GM18867 (cell line): ENCODE data around the gene LORICRIN.

Experiments used
- ATAC-seq: cut with Tn5 transposase; IDR thresholded peaks from one replicate; pipeline ENCODE4 v1.9.1; 2021; ENCODE audit warnings: mild to moderate bottlenecking, moderate library complexity; ENCODE audit not compliant: unreplicated experiment

LORICRIN gene

DNA sequence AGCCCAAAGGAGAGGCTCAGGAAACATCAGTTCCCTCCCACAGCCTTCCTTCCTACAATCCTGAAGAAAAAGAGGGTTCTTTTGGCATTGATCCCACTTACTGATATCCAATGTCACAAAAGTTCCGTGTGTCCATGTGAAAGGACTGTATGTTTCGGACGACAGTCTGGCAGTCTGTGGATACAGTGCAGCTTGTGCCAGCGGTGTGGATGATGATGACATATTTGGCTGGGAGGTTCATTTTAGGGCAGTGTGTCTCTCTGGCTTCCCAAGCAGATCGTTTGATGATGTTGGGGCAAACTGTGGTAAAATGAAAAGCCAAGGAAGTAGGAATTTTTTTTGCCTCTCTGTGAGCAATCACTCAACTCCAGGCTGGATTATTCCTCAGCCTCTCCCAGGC is 42.8 kb downstream of the LORICRIN start:
- no peak for ATAC-seq

DNA sequence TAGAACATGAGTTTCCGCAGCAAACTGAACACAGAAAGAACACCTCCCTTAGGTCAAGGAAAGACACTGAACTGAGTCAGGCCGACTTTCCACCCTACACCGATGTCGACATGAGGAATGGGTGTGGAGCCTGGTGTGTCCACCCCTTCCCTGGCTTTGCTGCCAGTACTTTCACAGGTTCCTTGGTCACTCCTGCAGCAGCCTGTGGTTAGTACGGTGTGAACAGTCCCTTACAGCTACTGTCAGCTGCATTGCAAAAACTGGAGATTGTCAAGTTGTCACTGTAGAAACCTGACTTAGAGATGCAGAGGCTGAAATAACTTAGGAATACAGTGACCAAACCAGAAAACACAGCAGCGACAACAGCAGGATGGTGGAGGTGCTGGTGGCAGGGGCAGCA is 46.2 kb downstream of the LORICRIN start:
- ATAC-seq, result no peak

DNA sequence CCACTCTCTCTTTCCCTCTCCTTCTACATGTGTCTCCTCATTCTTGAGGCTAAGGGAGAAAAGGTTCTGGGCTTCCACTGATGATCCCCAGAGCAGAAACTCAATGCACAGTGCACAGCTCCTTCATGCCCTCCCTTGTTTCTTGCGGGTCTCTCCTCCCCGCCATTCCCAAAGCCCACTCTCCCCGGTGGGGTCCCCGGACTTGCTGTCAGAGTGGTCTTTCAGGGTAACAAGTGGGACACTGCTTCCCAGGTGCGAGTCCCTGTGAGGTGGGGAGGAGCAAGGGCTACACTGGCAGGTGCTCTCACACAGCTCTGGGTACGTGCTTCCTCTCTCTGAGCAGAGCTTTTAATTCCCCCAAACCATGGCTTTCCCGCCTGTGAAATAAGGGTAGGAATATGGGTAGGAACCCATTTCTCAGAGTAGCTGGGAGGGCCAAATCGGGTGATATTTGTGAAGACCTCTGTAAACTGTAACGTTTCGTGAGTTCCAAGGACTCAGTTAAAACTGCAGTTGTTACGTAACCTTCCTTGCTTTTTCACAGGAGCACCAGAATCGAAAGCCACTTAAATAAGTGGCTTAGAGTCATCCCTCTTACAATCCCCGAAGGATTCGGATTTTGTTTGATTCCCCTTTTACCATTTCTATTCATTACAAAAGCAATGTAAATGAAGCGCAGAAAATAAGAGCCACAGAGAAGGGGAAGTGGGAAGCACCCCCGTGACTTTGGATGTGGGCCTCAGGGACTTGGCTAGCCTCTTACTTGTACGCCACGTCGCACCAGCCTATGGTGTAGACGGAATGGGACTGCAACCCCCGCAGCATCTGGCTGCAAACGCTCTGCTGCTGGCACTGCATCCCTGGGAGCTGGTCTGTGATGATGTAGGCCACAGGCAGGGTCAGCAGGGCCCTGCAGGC is 47.1 kb downstream of the LORICRIN start:
- no peak for ATAC-seq

DNA sequence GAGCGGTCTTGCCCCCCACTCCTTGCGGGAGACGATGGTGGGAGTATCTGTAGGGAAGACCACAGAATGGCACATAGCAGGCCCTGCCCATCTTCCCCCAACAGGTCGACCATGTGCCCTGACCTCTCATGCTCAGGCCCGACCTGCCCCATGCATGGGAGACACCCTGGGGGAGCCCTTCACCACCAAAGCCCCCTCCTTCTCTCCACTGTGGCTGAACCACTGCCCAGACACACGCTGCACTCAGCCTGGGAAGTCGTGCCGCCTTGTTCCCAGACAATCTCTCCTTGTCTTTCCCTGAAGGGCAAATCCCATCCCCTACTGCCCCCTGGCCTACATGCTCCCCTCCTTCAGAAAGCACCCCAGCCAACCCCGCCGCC is 47.7 kb downstream of the LORICRIN start:
- no peak for ATAC-seq

DNA sequence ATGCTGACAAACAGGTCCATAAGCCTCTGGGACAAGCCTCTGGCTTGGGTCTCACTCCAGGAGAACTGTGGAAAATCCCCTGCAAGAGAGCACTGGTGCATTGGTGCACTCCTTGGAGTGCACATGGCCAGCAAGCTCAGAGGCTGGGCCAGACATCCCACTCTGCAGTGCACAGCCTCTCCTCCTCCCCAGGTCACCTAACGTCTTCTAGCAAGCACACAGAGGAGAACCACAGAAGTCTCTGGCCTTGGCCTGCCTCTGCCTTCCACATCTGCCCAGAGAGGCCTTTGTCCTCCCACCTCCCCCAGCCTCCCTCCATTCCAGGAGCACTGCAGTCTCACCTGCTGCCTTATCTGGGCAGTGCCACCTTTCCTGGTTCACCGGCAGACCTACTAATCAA is 49.1 kb downstream of the LORICRIN start:
- ATAC-seq, result no peak

DNA sequence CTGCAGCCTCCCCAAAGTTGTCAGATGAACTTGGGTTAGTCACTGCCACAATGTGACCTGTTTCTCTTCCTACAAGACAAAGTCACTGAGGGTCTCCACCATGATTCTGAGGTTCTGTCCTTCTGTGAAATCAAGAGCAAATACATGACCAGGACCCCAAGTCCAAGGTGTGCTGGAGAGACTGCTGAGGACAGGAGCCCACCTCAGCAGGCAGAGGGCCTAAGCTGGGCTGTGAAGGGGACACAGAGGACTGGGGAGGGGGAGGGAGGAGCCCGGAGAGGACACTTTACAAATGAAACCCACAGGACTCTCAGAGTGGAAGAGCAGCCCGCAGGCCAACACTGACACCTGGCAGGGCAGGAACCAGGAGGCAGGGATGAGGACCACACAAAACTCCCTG is 50.0 kb downstream of the LORICRIN start:
- ATAC-seq, result no peak

DNA sequence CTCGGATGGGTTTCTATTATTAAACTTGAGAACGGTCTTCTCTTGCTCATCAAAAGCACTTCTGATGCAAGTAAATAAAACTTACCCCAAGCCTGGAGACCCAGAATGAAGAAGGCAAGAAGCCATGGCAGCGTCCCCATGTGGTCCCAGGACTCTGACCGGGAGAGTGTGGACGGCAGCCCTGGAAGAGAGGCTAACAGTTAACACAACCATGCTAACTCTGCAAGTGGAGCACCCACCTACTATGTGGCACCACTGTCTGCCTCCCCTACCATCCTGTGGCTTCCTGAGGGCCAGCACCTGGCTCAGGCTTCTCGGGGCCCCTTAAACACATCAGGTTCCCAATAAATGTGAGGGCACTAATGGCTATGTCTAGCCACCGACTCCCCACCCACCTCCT is 51.0 kb downstream of the LORICRIN start:
- ATAC-seq, result no peak
